ENCODE measurements around the gene COP1.
"Not testable (repeated sequence)": the region's sequence is repeated elsewhere in the genome, so short reads cannot be mapped to it uniquely, and the experiment has no call there.

The COP1 gene

GRCh38 chr1:176134666-176135065 lies 72.4 kb downstream of the COP1 start:
- no peak for DNase-seq (ENCODE audit: low read depth, low spot score)

GRCh38 chr1:176122282-176122681 lies 84.8 kb downstream of the COP1 start:
- DNase-seq (ENCODE audit: low read depth, low spot score): no peak

GRCh38 chr1:176119549-176119948 lies 87.5 kb downstream of the COP1 start:
- no peak for DNase-seq (ENCODE audit: low read depth, low spot score)

GRCh38 chr1:176118985-176119384 lies 88.1 kb downstream of the COP1 start:
- no peak for DNase-seq (ENCODE audit: low read depth, low spot score)

- no peak for DNase-seq (ENCODE audit: low read depth, low spot score)
These were observed 95.3 kb downstream of the COP1 start for GRCh38 chr1:176111835-176112234.

- DNase-seq (ENCODE audit: low read depth, low spot score): no peak
These were observed 96.9 kb downstream of the COP1 start for GRCh38 chr1:176110203-176110602.

GRCh38 chr1:176102768-176103350 lies 104.2 kb downstream of the COP1 start:
- no peak for DNase-seq (ENCODE audit: low read depth, low spot score)

- no peak for DNase-seq (ENCODE audit: low read depth, low spot score)
These were observed 105.0 kb downstream of the COP1 start for GRCh38 chr1:176101951-176102642.

GRCh38 chr1:176098560-176098959 lies 108.5 kb downstream of the COP1 start:
- no peak for DNase-seq (ENCODE audit: low read depth, low spot score)

- no peak for DNase-seq (ENCODE audit: low read depth, low spot score)
These were observed 111.1 kb downstream of the COP1 start for GRCh38 chr1:176096015-176096414.

GRCh38 chr1:176090766-176091165 lies 116.3 kb downstream of the COP1 start:
- no peak for DNase-seq (ENCODE audit: low read depth, low spot score)

- not testable (repeated sequence) for DNase-seq (ENCODE audit: low read depth, low spot score)
These were observed 119.3 kb downstream of the COP1 start for GRCh38 chr1:176087746-176088145.

- no peak for DNase-seq (ENCODE audit: low read depth, low spot score)
These were observed 133.4 kb downstream of the COP1 start for GRCh38 chr1:176073524-176074157.

- no peak for DNase-seq (ENCODE audit: low read depth, low spot score)
These were observed 138.2 kb downstream of the COP1 start for GRCh38 chr1:176068901-176069300.

GRCh38 chr1:176068256-176068655 lies 138.8 kb downstream of the COP1 start:
- DNase-seq (ENCODE audit: low read depth, low spot score): no peak

GRCh38 chr1:176066709-176067108 lies 140.4 kb downstream of the COP1 start:
- DNase-seq (ENCODE audit: low read depth, low spot score): no peak

- no peak for DNase-seq (ENCODE audit: low read depth, low spot score)
These were observed 148.4 kb downstream of the COP1 start for GRCh38 chr1:176058686-176059085.

- no peak for DNase-seq (ENCODE audit: low read depth, low spot score)
These were observed 150.8 kb downstream of the COP1 start for GRCh38 chr1:176056312-176056711.

GRCh38 chr1:176055398-176055797 lies 151.7 kb downstream of the COP1 start:
- no peak for DNase-seq (ENCODE audit: low read depth, low spot score)

GRCh38 chr1:176051902-176052518 lies 155.1 kb downstream of the COP1 start:
- no peak for DNase-seq (ENCODE audit: low read depth, low spot score)

GRCh38 chr1:176051402-176051801 lies 155.7 kb downstream of the COP1 start:
- no peak for DNase-seq (ENCODE audit: low read depth, low spot score)

- DNase-seq (ENCODE audit: low read depth, low spot score): no peak
These were observed 157.5 kb downstream of the COP1 start for GRCh38 chr1:176049582-176049981.

GRCh38 chr1:176046926-176047325 lies 160.2 kb downstream of the COP1 start:
- no peak for DNase-seq (ENCODE audit: low read depth, low spot score)
